ENCODE data around the gene H6PD. TPM values are rescaled to one million over a fixed set of nuclear protein-coding genes. Genes with fewer than 3 reads are reported as not detected.

The H6PD gene
- total and polyA plus RNA-seq, 9 of the 15 experiments (the other 6 are each of a cell fraction or from before 2014, with no cell fraction given) = 0.04 to 2.5 (median 0.95) TPM

- TF ChIP-seq YY1 (IDR thresholded peaks at IDR 0.05; ENCODE audit: borderline replicate concordance in 1 of 3, control insufficient read depth in 1 of 3, extremely low read depth in 1 of 3, insufficient read depth in 3 of 3, insufficient read length in 1 of 3, insufficient replicate concordance in 2 of 3, low read depth in 1 of 3, low read length in 2 of 3) = no peak
- no peak for TF ChIP-seq CGGBP1 (CRISPR knock-in tag; IDR thresholded peaks at IDR 0.05)
- no peak for TF ChIP-seq NCOA1 (IDR thresholded peaks at IDR 0.05; ENCODE audit: low read depth)
- no peak for TF ChIP-seq CXXC5 (CRISPR knock-in tag; IDR thresholded peaks at IDR 0.05)
- no peak for TF ChIP-seq HMG20A (CRISPR knock-in tag; conservative IDR thresholded peaks at IDR 0.05)
- TF ChIP-seq ZNF778 (CRISPR knock-in tag; IDR thresholded peaks at IDR 0.05) = no peak
- TF ChIP-seq ZNF695 (CRISPR knock-in tag; IDR thresholded peaks at IDR 0.05) = no peak
Measured at GRCh38 chr1:9225411-9225785, 9.2 kb upstream of the H6PD start (continued).

- Histone ChIP-seq H3K36me3 (ENCODE audit: control insufficient read depth, insufficient read depth, low read length) (no peaks in the 10 kb centered on the region), H3K9me1 (ENCODE audit: control insufficient read depth, insufficient read depth, low read length) (no peaks in the 10 kb centered on the region), H3K27me3 (ENCODE audit: control insufficient read depth in 2 of 2, insufficient read depth in 2 of 2, low read length in 2 of 2) (peaks cover 18 to 68% of the 10 kb centered on the region in 2 experiments), H3K9me3 (replicated peaks; ENCODE audit: control insufficient read depth, insufficient read depth, low read depth, low read length) (no peaks in the 10 kb centered on the region), H3K4me3 (no peak overlapping the region), H3K4me1 (replicated peaks in 1 of 2; ENCODE audit: control insufficient read depth in 2 of 2, insufficient read depth in 2 of 2, low read length in 2 of 2) (peaks cover 0 to 4% of the 10 kb centered on the region in 2 experiments; a peak in 1 of 5 replicates), H3K27ac (ENCODE audit: extremely low read depth, low read depth, low read length) (no peak overlapping the region), H4K20me1 (replicated peaks; ENCODE audit: control insufficient read depth, insufficient read depth, low read length) (no peaks in the 10 kb centered on the region), H2AFZ (ENCODE audit: low read depth, low read length) (no peak overlapping the region), H3K79me2 (ENCODE audit: control insufficient read depth, insufficient read depth, low read length) (no peaks in the 10 kb centered on the region), H3K9ac (ENCODE audit: insufficient read depth in 1 of 2, low read depth in 2 of 2, low read length in 2 of 2) (no peak overlapping the region), H3K4me2 (ENCODE audit: insufficient read depth, low read length) (no peak overlapping the region)
- ATAC-seq (no peak), FAIRE-seq (no peak), DNase-seq (ENCODE audit: extremely low read depth in 1 of 4, low spot score in 3 of 4) (no peak)
- CTCF ChIA-PET (ENCODE audit: low intra/inter-chr PET ratio) = interaction anchor here (0.6 kb wide), 1 partner anchor 18 kb away, joined by 3 read pairs; no protein-coding TSS in a partner anchor
- POLR2A ChIA-PET = no interaction called here
- BruUV-seq (replicated peaks) = no TSS peak
- in situ Hi-C loops (cut with MboI) = no loop called here
- WGBS (ENCODE audit: insufficient coverage, low coverage, missing lambda C conversion rate) = 3% methylated on average over 4 of the region's 4 CpGs
- intact Hi-C loops (cut with micrococcal nuclease) = no loop called here
- TF ChIP-seq ZFPM2 (CRISPR knock-in tag; IDR thresholded peaks at IDR 0.05) = no peak
- TF ChIP-seq LARP7 (IDR thresholded peaks at IDR 0.05) = no peak
- TF ChIP-seq ARHGAP35 (IDR thresholded peaks at IDR 0.05; ENCODE audit: partially characterized antibody) = no peak
- TF ChIP-seq ZNF212 (CRISPR knock-in tag; IDR thresholded peaks at IDR 0.05) = no peak
- no peak for TF ChIP-seq ATF4 (CRISPR knock-in tag; IDR thresholded peaks at IDR 0.05)
- no peak for TF ChIP-seq SRF (CRISPR knock-in tag; IDR thresholded peaks at IDR 0.05)
- no peak for TF ChIP-seq ZNF609 (CRISPR knock-in tag; IDR thresholded peaks at IDR 0.05; ENCODE audit: borderline replicate concordance)
- no peak for TF ChIP-seq CBFB (CRISPR knock-in tag; IDR thresholded peaks at IDR 0.05)
Measured at GRCh38 chr1:9228609-9229008, 6.0 kb upstream of the H6PD start.
